Tibial artery (tissue), 4 donors: ENCODE measurements around the gene OR14K1.
"Not testable (repeated sequence)": the region's sequence is repeated elsewhere in the genome, so short reads cannot be mapped to it uniquely, and the experiment has no call there.

Source experiments
- DNase-seq, 2 donors: peaks; one replicate each; pipeline ENCODE4 v3.0.0-alpha.2; 2019
- H3K27ac ChIP-seq, 2 donors: fragments of 200-600 bp; sonication (generic) in 1 of 2; 1 replicate in 1 of 2; 2 replicates in 1 of 2; pipeline ENCODE4 v1.5.1; 2018 to 2019; ENCODE audit warnings: mild to moderate bottlenecking in 1 of 2
- H3K27me3 ChIP-seq, 2 donors: fragments of 200-600 bp; sonication (generic) in 1 of 2; one replicate each; pipeline versions ENCODE4 v1.5.1 to v1.6.0; 2016 to 2019
- H3K36me3 ChIP-seq, 3 donors: fragments of 200-600 bp; sonication (generic) in 2 of 3; one replicate each; pipeline ENCODE4 v1.5.1; 2016 to 2019; ENCODE audit warnings: mild to moderate bottlenecking in 2 of 3
- H3K4me1 ChIP-seq, 4 donors: fragments of 200-600 bp; sonication (generic) in 2 of 4; 1 replicate in 3 of 4; 2 replicates in 1 of 4; pipeline ENCODE4 v1.5.1; 2016 to 2019
- H3K4me3 ChIP-seq, 2 donors: fragments of 200-600 bp; sonication (generic) in 1 of 2; 1 replicate in 1 of 2; 2 replicates in 1 of 2; pipeline ENCODE4 v1.5.1; 2018 to 2019; ENCODE audit warnings: mild to moderate bottlenecking in 2 of 2
- H3K9me3 ChIP-seq, 3 donors: fragments of 200-600 bp; sonication (generic) in 1 of 3; one replicate each; pipeline ENCODE4 v1.5.1; 2016 to 2019
- intact Hi-C: fragments of 100-400 bp; cut with DNase I; formaldehyde crosslinking; loops from one replicate; pipeline ENCODE4 v1.15.0; 2023; ENCODE audit warnings: low total_unique reads
- TF ChIP-seq, protein P1 (sequence below), 2 experiments: fragments of 200-600 bp in 1 of 2; fragments of 450-650 bp in 1 of 2; IDR thresholded peaks; one replicate each; pipeline ENCODE4 v1.5.1; 2017 to 2019; ENCODE audit warnings: antibody characterized with exemption in 2 of 2, mild to moderate bottlenecking in 1 of 2, moderate library complexity in 1 of 2

OR14K1 gene

DNA sequence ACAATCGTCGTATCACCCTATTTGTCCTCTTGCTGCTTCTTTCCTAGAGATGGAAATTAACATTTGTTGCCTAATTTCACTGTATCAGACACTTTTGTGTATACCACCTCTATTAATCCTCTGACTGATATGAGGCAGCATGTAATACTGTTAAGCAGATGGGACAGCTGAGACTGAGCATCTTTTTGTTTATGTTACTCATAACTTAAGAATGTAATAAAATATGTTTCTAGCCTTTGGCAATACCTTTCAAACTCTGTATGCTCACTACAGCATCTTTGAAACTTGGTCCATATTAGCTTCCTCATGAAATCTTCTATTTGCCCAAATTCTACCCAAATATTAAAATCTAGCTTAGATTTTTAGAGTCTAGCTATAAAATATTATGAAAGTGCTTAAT lies 2.3 kb downstream of the OR14K1 start:
- DNase-seq: no peak
- H3K4me3 ChIP-seq: no peak overlapping the region
- TF ChIP-seq, protein P1, sequence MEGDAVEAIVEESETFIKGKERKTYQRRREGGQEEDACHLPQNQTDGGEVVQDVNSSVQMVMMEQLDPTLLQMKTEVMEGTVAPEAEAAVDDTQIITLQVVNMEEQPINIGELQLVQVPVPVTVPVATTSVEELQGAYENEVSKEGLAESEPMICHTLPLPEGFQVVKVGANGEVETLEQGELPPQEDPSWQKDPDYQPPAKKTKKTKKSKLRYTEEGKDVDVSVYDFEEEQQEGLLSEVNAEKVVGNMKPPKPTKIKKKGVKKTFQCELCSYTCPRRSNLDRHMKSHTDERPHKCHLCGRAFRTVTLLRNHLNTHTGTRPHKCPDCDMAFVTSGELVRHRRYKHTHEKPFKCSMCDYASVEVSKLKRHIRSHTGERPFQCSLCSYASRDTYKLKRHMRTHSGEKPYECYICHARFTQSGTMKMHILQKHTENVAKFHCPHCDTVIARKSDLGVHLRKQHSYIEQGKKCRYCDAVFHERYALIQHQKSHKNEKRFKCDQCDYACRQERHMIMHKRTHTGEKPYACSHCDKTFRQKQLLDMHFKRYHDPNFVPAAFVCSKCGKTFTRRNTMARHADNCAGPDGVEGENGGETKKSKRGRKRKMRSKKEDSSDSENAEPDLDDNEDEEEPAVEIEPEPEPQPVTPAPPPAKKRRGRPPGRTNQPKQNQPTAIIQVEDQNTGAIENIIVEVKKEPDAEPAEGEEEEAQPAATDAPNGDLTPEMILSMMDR (IDR thresholded peaks at IDR 0.05): no peak
- H3K27me3 ChIP-seq: no peaks in the 10 kb centered on the region
- no peaks in the 10 kb centered on the region for H3K36me3 ChIP-seq
- no peaks in the 10 kb centered on the region for H3K9me3 ChIP-seq
- no peaks in the 10 kb centered on the region for H3K4me1 ChIP-seq
- intact Hi-C loops: no loop called here
- no peak overlapping the region for H3K27ac ChIP-seq

DNA sequence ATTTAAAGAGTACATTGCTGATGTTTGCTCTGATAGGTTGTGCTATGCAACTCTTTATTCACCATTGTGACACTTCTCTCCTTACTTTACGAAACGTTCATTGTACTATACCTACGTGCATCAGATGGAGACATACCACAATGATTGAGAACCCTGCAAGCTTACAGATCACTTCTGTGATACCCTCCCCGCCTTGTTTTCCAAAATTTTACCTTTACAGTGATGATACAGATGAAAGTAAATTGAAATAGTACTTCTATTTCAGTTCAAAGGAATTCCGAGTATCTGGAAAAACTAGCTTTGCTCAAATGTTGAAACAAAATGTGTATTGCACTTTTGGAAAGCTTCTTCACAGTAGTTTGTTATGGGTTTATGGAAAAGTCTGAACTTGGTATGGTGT lies 3.3 kb downstream of the OR14K1 start:
- TF ChIP-seq, protein P1 (IDR thresholded peaks at IDR 0.05): no peak
- H3K9me3 ChIP-seq: no peaks in the 10 kb centered on the region
- no peaks in the 10 kb centered on the region for H3K27me3 ChIP-seq
- H3K36me3 ChIP-seq: no peaks in the 10 kb centered on the region
- H3K4me1 ChIP-seq: no peaks in the 10 kb centered on the region
- H3K4me3 ChIP-seq: no peak overlapping the region
- no peak overlapping the region for H3K27ac ChIP-seq
- intact Hi-C loops: no loop called here
- no peak for DNase-seq

DNA sequence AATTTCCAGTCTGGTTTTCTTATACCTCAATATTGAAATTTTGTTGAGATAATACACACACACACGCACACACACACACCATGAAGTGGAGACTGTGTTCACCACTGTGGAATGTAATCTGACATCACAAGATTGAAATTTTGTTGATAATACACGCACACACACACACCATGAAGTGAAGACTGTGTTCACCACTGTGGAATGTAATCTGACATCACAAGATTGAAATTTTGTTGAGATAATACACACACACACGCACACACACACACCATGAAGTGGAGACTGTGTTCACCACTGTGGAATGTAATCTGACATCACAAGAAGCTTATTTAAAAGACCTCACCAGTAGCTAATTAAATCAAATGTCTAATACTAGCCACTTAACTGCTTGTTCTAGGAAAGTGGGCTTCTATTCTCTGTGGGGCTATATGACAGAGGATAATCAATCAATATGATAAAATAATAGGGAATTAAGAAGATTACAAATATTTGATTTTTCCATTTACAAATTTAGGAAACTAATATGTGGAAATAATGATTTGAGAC lies 3.9 kb downstream of the OR14K1 start:
- intact Hi-C loops, H3K4me1 ChIP-seq, H3K27ac ChIP-seq, DNase-seq, H3K9me3 ChIP-seq, H3K27me3 ChIP-seq, H3K4me3 ChIP-seq, H3K36me3 ChIP-seq: not testable (repeated sequence)

DNA sequence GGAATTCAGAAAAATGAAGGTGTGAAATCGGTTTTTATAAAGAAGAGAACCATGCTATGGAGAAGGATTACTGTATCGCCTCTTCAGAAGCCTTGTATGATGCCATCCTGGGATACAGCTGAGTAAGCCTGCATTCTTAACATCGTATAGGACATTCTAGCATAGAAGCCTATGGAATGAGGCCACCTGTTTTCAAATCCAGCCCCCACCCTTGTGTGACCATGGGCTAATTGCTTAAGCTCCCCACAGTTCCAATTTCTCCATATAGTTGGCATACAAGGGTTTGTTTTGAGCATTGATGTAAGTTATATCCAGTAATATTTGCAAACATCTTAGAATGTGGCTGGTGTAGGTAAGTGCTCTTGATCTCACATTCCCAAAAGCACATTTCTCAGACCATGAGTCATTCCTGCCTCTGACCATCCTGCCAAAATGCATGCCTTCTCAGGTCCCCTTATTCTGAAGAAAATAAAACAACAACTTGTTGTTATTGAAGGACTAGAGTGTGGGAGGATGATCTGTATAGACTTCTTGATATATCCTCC lies 8.0 kb downstream of the OR14K1 start:
- DNase-seq: no peak
- Histone ChIP-seq H3K36me3 (no peaks in the 10 kb centered on the region), H3K27ac (no peak overlapping the region), H3K4me3 (no peak overlapping the region), H3K27me3 (no peaks in the 10 kb centered on the region), H3K4me1 (no peaks in the 10 kb centered on the region), H3K9me3 (peaks cover 0 to 3% (median 0%) of the 10 kb centered on the region in 3 donors)
- TF ChIP-seq, protein P1 (IDR thresholded peaks at IDR 0.05): no peak
- intact Hi-C loops: no loop called here

DNA sequence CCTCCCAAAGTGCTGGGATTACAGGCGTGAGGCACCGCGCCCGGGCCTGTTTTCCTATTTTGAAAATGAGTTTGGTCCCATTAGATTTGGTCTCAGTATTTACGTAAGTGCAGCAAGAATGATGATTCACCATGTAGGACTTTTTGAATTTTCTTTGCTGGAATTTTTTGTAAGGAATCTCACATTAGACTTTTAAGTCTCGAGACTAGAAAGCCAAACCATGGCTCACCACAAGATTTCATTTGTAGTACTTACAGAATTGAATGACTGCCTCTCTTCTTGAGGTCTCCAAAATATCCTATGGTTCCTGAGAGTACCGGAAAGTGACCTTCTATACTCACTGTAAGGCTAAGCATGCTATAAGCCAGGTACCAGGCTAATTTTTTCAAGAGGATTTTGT lies 9.2 kb downstream of the OR14K1 start:
- DNase-seq: no peak
- Histone ChIP-seq H3K4me1 (no peaks in the 10 kb centered on the region), H3K27ac (no peak overlapping the region), H3K9me3 (peaks cover 0 to 3% (median 0%) of the 10 kb centered on the region in 3 donors), H3K36me3 (no peaks in the 10 kb centered on the region), H3K27me3 (no peaks in the 10 kb centered on the region), H3K4me3 (no peak overlapping the region)
- intact Hi-C loops: no loop called here
- TF ChIP-seq, protein P1 (IDR thresholded peaks at IDR 0.05): no peak

DNA sequence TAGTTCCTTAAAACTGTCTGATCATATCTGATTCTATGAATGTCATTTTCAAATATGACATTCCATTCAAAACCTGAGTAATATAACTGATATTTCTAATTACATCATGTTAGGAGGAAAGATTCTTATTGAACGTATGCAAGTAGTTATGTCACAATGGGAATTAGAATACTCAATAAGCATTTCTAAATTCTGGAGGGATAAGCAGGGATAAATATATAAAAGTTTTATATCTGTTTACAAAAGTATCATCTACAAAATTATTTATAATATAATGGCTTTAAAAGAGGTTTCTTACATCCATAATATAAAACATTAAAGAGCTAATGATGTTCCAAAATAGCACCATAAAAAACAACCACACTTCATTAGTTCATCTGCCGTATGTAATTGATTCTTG lies 9.6 kb downstream of the OR14K1 start, which contains the start of gene OR14A2:
Gene OR14A2, minus strand, starts transcription at position 101 of the 400 bp plus-strand sequence.
- DNase-seq: no peak
- Histone ChIP-seq H3K4me3 (no peak within 1 kb of the TSS), H3K27ac (no peak within 1 kb of the TSS), H3K27me3 (no peaks in the 10 kb centered on the region), H3K36me3 (no peaks in the 10 kb centered on the region), H3K9me3 (peaks cover 0 to 3% (median 0%) of the 10 kb centered on the region in 3 donors), H3K4me1 (no peaks in the 10 kb centered on the region)
- TF ChIP-seq, protein P1 (IDR thresholded peaks at IDR 0.05): no peak
- intact Hi-C loops: no loop called here
